Lower lobe of right lung (tissue), 2 donors: Measurements from ENCODE around the gene ICOSLG. TPM values are rescaled to one million over a fixed set of nuclear protein-coding genes. Genes with fewer than 3 reads are reported as not detected.
"Not testable (repeated sequence)": the region's sequence is repeated elsewhere in the genome, so short reads cannot be mapped to it uniquely, and the experiment has no call there.

Experiments used
- ATAC-seq, 2 donors: fragments of 200-7000 bp; cut with Tn5 transposase; one replicate each; pipeline ENCODE4 v1.9.1; 2020 to 2022; ENCODE audit warnings: mild to moderate bottlenecking in 2 of 2, moderate library complexity in 2 of 2
- DNase-seq: peaks from one replicate; pipeline ENCODE4 v3.0.0-alpha.2; 2020
- H3K27ac ChIP-seq: fragments of 200-600 bp; one replicate; pipeline ENCODE4 v1.8.0; 2022
- H3K27me3 ChIP-seq: fragments of 200-600 bp; one replicate; pipeline ENCODE4 v1.8.0; 2022; ENCODE audit warnings: low read depth
- H3K36me3 ChIP-seq: fragments of 200-600 bp; one replicate; pipeline ENCODE4 v1.8.0; 2022; ENCODE audit warnings: mild to moderate bottlenecking
- H3K4me1 ChIP-seq: fragments of 200-600 bp; one replicate; pipeline ENCODE4 v1.8.0; 2022
- H3K4me3 ChIP-seq: fragments of 200-600 bp; one replicate; pipeline ENCODE4 v1.8.0; 2022; ENCODE audit warnings: mild to moderate bottlenecking
- H3K9me3 ChIP-seq: fragments of 200-600 bp; one replicate; pipeline ENCODE4 v1.8.0; 2022
- intact Hi-C: fragments of 100-400 bp; cut with DNase I; formaldehyde crosslinking; loops from one replicate; pipeline ENCODE4 v1.11.0; 2022
- total RNA-seq: library from RNA; stranded (reverse); fragmentation: NEBNext Ultra II Directional; extraction: Animal tissue kit (Norgen Biotek cat#: 25700); gene quantifications from one replicate; pipeline ENCODE4 v1.2.1, GENCODE V29; 2021
- TF ChIP-seq, protein P1 (sequence below): fragments of 200-600 bp; IDR thresholded peaks from one replicate; pipeline ENCODE4 v1.8.0; 2022; ENCODE audit warnings: antibody characterized with exemption, mild to moderate bottlenecking
- donor health status: DM: no; HTN: yes; CAD: no; lungs with severe emphysema.

Gene ICOSLG
- total RNA-seq, 1 donor from 2014 or later = 11.6 TPM

DNA sequence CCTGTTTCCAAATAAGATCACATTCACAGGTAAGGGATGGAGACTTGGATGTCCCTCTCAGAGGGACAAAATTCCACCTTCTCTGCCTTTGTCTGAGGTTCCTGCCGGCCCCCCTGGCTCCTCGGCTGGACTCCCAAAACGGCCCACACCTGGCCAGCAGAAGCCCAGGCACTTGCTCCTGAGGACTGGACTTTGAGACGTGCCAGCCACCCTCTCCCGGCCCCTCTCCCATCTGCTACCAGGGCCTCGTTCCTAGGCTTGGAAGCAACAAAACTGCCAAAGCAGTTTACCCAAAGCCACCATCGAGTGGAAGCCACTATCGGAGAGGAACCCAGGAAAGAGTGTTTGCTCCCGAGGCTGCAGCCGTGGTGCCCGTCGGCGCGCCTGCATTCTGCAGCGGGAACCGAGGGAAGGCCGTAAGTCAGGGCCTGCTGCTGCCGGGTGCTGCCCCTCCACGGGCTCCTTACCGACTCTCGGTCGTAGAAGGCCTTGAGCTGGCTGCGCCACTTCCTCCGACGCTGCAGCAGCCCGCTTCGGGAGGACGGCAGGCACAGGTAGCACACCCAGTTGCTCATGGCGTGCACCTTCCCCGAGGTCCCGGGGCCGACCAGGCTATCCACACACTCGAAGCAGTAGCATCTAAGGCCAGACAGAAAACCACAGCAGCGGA, 17.4 kb upstream of the ICOSLG start:
- ATAC-seq = no peak
- no peaks in the 10 kb centered on the region for H3K36me3 ChIP-seq
- TF ChIP-seq, protein P1, sequence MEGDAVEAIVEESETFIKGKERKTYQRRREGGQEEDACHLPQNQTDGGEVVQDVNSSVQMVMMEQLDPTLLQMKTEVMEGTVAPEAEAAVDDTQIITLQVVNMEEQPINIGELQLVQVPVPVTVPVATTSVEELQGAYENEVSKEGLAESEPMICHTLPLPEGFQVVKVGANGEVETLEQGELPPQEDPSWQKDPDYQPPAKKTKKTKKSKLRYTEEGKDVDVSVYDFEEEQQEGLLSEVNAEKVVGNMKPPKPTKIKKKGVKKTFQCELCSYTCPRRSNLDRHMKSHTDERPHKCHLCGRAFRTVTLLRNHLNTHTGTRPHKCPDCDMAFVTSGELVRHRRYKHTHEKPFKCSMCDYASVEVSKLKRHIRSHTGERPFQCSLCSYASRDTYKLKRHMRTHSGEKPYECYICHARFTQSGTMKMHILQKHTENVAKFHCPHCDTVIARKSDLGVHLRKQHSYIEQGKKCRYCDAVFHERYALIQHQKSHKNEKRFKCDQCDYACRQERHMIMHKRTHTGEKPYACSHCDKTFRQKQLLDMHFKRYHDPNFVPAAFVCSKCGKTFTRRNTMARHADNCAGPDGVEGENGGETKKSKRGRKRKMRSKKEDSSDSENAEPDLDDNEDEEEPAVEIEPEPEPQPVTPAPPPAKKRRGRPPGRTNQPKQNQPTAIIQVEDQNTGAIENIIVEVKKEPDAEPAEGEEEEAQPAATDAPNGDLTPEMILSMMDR = no peak
- H3K9me3 ChIP-seq = no peaks in the 10 kb centered on the region
- no peak overlapping the region for H3K4me3 ChIP-seq
- H3K27me3 ChIP-seq = peaks cover 5% of the 10 kb centered on the region
- no peak for DNase-seq
- intact Hi-C loops = no loop called here
- H3K27ac ChIP-seq = no peak overlapping the region
- H3K4me1 ChIP-seq = peaks cover 12% of the 10 kb centered on the region

DNA sequence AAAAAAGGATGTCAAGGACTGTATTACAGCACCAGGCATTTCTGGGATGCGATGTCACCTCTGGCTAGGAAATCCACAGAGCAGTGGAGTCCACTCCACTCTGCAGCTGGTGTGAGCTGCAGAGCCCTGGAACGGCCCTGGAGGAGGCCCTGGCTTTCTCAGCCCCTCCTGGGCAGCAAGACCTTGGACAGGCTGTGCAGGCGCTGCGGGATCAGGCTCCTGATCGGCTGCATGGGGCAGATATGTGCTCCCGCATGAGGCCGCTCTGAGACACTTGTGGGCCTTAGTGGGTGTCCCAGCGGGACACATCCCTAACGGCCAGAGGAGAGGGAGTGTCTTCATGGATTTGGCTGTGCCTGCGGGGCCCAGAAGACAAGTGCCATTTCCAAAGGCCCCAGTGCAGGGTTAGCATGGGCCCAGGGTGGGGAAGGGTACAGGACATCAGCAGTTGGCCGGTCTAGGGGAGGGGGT, 14.8 kb upstream of the ICOSLG start:
- H3K4me3 ChIP-seq = no peak overlapping the region
- H3K4me1 ChIP-seq = peaks cover 12% of the 10 kb centered on the region
- H3K27me3 ChIP-seq = peaks cover 5% of the 10 kb centered on the region
- H3K27ac ChIP-seq = no peak overlapping the region
- ATAC-seq (no peak), DNase-seq (peak; percentile 20)
- intact Hi-C loops = no loop called here
- no peaks in the 10 kb centered on the region for H3K36me3 ChIP-seq
- TF ChIP-seq, protein P1 = no peak
- no peaks in the 10 kb centered on the region for H3K9me3 ChIP-seq

DNA sequence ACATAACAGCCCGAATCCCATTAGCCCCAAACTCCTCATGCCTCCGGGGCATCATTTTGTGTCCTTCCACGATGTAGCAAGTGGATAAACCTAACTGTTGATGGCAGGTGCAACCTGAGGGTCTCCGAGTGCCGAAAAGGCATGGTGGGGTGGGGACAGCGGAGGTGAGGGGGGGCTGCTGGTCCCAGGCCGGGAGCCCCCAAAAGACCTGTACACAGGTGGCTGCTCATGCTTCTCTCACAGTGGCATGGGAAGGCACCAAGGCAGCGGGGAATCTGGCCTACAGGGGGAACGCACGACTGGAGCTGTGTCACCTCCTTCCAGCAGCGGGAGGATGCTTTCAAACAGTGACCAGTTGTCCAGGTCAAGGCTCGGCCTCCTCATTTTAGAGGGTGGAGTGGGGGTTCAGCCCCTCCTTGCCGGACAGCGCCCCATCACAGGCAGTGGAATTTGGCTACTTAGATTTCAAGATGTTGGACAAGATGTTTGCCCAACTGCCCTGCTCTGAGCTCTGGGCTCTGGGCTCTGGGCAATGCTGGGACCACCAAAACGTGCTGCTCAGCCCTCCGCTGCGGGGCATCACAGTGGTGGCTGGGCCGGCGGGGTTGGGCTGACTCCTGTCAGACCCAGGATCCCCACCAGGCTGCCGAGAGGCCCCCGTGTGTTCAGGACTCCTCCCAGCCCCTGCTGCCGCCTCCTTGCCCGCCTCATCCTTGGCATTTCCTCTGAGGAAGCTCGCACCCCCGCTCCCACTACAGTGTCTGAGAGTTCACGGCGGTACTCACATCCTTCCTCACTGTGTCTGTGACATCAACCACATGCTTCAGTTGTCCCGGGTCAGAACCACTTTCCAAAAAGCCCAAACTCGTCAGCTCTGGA, 13.3 kb upstream of the ICOSLG start:
- H3K27ac ChIP-seq = no peak overlapping the region
- TF ChIP-seq, protein P1 = no peak
- H3K4me3 ChIP-seq = no peak overlapping the region
- no peaks in the 10 kb centered on the region for H3K9me3 ChIP-seq
- no peaks in the 10 kb centered on the region for H3K36me3 ChIP-seq
- H3K27me3 ChIP-seq = peaks cover 5% of the 10 kb centered on the region
- peaks cover 12% of the 10 kb centered on the region for H3K4me1 ChIP-seq
- intact Hi-C loops = no loop called here
- peak; percentile 48 for DNase-seq
- ATAC-seq = peak; percentile 9 to 45

DNA sequence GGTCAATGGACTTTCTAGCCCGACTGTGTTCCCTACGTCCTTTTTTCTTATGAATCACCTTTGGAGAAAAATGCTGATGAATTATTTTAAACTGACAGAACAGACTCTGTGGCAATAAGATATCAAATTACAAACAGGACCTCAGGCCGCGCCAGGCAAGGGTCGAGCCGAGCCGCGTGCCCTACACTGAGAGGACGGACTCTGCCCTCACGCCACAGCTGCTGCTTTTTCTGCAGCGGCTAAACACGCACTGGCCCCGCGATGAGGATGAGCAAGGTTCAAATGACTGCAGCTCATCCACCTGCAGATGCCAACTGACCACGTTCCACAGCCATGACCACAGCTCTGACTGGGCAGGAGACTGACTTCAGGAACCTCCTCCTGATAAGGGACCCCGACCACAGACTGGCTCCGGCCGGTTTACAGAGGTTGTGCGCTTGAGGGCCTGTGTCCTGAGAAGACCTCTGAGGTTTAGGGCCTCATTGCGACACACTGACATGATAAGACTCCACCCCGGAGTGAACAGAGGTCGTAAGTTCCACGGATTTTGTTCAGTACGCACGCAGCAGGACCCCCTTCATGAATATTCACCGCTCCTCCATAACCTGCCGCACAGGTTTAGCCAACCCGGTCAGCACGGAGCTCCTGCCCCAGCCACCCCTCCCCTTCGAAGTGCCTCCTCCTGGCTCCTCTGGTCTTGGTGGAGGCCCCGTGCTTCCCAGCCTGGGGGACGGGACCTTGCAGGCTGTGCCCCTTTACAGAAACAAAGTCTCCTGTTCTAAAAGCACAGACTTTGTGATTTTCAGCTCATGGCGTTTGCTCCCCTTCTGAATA, 8.7 kb upstream of the ICOSLG start:
- intact Hi-C loops, H3K27ac ChIP-seq, H3K4me3 ChIP-seq, ATAC-seq, H3K4me1 ChIP-seq, H3K36me3 ChIP-seq, H3K9me3 ChIP-seq, H3K27me3 ChIP-seq, DNase-seq: not testable (repeated sequence)

DNA sequence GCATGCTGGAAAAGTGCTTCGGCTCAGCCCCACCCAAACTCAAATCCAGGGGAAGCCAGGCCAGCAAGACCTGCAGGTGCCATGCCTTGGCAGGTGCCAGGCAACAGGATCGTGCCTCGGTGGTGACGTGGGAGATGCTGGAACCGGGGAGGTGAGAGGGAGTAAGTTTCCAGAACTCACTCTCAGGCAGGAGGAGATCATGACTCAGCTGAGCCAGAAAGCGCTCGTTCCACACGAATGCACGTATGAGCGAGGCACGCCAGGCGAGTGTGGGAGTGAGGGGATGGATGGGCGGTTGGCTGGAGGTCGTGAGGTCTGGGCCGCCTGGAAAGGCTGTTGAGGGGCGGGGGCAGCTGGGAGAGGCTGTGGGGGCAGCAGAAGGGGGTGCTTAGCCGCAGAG, 7.2 kb upstream of the ICOSLG start:
- H3K27me3 ChIP-seq, intact Hi-C loops, H3K36me3 ChIP-seq, DNase-seq, H3K9me3 ChIP-seq, H3K27ac ChIP-seq, ATAC-seq, H3K4me1 ChIP-seq, H3K4me3 ChIP-seq: not testable (repeated sequence)

DNA sequence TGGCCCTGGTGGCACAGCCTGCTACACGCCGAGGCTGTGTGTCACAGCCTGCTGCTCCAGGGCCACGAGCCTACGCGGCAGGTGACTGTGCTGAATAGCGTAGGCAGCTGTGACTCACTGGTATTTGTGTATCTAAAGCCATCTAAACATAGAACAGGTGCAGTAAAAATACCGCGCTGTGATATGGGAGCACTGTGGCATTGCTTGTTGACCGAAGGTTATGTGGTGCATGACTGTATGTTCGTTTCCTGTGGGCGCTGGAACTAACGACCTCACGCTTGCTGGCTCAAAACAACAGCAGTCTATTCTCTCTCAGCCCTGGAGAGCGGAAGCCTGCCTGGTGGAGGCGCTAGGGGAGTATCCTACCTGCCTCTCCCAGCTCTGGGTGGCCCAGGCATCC, 3.2 kb upstream of the ICOSLG start:
- H3K27me3 ChIP-seq, H3K9me3 ChIP-seq, DNase-seq, H3K27ac ChIP-seq, H3K36me3 ChIP-seq, H3K4me1 ChIP-seq, intact Hi-C loops, H3K4me3 ChIP-seq: not testable (repeated sequence)
- ATAC-seq = peak in 1 of 2 donors; percentile 2

DNA sequence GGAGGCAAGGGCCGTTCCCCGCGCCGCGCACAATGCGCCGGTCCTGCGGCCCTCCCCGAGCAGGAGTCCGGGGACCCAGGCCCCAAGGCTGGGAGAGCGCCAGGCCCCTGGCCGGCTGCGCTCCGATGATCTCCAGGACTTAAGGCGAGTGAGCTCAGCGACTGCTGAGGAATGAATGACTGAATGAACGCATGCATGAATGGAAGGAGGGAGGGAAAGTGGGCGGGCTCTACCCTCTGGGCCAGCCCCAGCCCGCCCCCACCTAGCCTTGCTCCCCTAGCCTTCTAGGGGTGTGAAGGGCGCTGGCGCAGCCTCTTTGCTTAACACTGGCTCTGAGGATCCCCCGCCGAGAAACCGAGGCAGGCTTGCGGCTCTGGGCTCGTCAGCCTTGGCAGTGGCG, 538 bp upstream of the ICOSLG start:
- H3K36me3 ChIP-seq, H3K9me3 ChIP-seq, H3K27me3 ChIP-seq, H3K27ac ChIP-seq, DNase-seq, H3K4me3 ChIP-seq, H3K4me1 ChIP-seq, intact Hi-C loops: not testable (repeated sequence)
- ATAC-seq = peak; percentile 57 to 72

DNA sequence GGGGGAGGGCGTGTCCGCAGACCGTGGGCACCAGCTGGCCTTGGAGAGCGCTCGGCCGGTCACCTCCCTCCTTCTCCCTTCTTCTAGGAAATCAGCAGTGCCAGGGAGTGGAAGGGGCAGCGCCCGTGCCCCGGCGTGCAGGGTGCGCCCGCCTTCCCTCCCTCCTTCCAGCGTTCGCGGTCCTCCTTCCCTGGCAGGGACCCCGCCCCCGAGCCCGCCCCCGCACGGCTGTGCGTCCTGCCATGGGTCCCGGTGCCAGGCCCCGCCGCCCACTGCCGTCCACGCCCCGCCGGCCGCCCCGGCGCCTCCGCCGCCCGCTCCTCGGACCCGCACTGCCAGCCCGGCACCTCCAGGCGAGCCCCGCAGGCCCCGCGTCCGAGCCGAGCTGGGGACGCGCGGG, 390 bp downstream of the ICOSLG start:
- ATAC-seq = peak; percentile 73 to 77

DNA sequence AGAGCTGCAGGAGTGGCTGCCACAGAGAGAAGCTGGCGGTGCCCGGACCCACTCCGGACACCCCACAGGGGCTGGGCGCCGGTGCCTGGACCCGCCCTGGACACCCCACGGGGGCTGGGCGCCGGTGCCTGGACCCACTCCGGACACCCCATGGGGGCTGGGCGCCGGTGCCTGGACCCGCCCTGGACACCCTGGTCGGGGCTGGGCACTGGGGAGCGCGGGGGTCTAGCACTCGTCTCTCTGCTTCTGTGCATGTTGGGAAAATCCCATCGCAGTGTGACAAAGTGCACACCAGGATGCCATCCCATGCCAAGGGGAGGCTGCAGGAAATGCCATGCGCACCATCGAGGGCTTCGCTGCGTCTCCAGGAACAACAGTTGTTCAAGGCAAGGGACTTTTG, 11.2 kb downstream of the ICOSLG start:
- H3K36me3 ChIP-seq, intact Hi-C loops, H3K4me3 ChIP-seq, DNase-seq, ATAC-seq, H3K27ac ChIP-seq, H3K9me3 ChIP-seq, H3K27me3 ChIP-seq, H3K4me1 ChIP-seq: not testable (repeated sequence)

More for the DNA sequence above, 390 bp downstream of the ICOSLG start:
- H3K27me3 ChIP-seq, H3K9me3 ChIP-seq, H3K36me3 ChIP-seq, H3K27ac ChIP-seq, H3K4me1 ChIP-seq, H3K4me3 ChIP-seq, DNase-seq, intact Hi-C loops: not testable (repeated sequence)

DNA sequence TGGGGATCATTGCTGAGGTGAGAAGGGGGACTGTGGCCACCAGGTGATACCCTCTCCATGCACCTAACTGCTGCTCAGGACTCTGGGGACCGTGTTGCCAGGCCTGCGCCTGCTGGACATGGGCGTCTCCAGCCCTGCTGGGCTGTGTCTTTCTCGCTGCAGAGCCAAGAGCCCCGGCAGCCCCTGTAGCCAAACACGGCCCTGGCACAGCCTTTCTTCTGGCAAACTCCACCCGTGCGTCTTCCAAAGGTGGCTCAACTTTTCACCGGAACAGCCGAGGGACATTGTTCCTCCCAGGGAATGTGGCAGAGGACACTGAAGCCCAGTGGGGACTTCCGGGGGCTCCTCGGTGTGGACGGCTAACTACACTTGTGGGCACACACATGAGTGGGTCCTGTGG, 12.6 kb downstream of the ICOSLG start:
- intact Hi-C loops, ATAC-seq, H3K4me1 ChIP-seq: not testable (repeated sequence)

More for the DNA sequence above, 12.6 kb downstream of the ICOSLG start:
- not testable (repeated sequence) for H3K27me3 ChIP-seq, DNase-seq, H3K36me3 ChIP-seq, H3K27ac ChIP-seq, H3K4me3 ChIP-seq, H3K9me3 ChIP-seq
